Measurements from ENCODE around the gene ELAVL1.

ELAVL1 gene

GRCh38 chr19:7983995-7984837 lies 21.2 kb downstream of the ELAVL1 start:
- no peak for DNase-seq

GRCh38 chr19:7983286-7983950 lies 22.0 kb downstream of the ELAVL1 start:
- no peak for DNase-seq

- DNase-seq = no peak
Observed at GRCh38 chr19:7982651-7983099, 22.8 kb downstream of the ELAVL1 start.

- no peak for DNase-seq
Observed at GRCh38 chr19:7982103-7982502, 23.3 kb downstream of the ELAVL1 start.

DNA sequence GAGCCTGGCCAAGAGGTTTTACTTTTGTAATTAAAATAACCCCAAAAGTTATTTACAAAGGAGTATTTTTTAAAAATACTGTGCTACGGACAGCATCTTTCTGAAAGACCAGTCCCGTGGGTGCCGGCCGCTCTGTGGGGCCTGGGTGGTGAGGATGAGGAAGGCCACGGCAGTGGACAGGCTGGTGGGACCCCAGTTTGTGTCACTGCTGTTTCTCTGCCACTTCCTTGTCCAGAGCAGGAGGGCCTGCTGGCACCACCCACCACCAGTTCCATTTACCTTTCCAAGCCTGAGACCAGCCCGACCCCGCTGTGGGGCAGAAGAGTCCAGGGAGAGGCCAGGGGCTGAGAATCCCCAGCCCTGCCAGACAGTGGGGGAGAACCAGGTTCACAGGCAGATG lies 23.8 kb downstream of the ELAVL1 start:
- no peak for DNase-seq

- no peak for DNase-seq
Observed at GRCh38 chr19:7981199-7981598, 24.2 kb downstream of the ELAVL1 start.

DNA sequence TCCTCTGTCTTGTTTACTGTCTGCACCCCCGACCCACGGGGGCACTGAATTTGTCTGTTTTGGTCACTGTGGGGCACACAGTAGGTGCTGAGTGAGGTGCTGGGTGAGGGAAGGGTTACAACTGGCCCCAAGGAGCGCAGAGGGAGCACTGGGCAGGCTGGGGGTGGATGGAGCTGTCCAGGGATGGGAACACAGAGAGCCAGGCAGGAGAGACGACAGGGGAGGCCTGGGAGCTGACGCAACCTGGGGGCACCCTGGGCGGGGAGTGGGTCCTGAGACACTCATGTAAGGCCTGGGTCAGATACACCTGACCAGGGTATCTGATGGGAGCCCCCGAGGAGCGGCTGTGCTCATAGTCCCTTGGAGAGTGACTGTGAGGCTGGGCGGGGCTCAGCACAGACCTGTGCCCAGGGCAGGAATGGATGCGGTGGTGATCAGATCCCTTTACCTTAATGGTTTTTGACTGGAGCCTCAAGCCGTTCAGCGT lies 24.8 kb downstream of the ELAVL1 start:
- no peak for DNase-seq

DNA sequence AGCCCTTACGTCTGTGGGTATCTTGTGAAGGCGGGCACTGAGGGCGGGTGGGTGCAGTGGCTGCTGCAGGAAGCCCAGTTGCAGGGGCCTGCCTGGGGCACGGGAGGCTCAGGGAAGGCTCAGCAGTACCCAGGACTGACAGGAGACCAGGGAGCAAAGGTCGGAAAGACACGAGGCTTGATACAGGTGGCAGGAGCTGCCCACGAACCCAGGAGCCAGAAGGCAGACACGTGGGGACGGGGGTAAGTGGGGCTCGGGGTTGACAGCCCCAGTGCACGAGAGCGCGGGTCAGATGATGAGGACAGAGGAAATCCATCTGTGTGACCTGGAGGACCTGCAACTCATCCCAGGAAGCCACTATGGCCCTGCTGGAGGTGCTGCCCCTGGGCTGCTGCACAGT lies 25.3 kb downstream of the ELAVL1 start:
- DNase-seq = no peak

DNA sequence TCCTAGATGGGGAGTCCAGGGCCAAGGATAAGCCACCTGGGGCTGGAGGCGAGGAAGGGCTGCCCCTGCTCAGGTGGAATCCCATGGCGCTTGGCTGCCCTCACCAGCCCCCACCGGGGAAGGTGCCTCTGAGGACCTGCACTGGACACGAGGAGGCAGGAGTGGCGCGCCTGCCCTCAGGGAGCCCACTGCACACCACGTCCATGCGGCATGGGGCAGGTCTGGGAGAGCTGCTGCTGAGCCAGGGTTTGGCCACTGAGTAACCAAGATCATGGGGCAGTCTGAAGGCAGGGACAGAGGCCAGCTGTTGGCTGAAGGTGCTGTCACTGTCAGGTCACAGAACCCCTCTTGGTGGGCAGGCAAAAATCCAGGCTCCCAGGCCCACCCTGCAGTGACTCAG lies 25.9 kb downstream of the ELAVL1 start:
- DNase-seq = no peak

- DNase-seq = no peak
Observed at GRCh38 chr19:7979011-7979410, 26.4 kb downstream of the ELAVL1 start.

DNA sequence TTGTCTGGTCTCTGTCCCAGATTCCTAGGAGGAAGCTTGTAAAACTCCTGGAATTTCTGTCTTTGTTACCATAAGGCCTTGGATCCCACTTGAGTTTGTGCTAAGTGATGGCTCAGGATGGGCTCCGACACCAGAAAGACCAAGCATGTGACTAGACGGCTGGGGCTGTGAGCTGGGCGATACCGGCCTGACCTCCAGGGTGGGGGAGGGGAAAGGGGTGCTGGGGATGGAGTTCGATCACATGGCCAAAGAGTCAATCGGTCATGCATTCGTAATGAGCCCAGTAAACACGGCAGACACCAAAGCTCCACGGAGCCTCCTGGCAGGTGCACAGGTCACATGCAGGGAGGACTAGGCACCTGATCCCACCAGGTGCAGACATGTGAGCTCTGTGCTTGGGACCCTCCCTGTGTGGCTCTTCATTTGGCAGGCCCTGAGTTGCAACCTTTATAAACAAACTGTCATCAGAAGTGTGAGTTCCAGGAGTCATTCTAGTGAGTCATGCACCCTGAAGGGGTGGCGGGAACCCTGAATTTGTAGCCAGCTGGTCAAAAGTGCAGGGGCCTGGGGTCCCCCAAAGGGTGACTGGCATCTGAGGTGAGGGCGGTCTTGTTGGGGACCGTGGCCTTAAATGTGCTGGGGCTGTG lies 27.1 kb downstream of the ELAVL1 start:
- DNase-seq = no peak

DNA sequence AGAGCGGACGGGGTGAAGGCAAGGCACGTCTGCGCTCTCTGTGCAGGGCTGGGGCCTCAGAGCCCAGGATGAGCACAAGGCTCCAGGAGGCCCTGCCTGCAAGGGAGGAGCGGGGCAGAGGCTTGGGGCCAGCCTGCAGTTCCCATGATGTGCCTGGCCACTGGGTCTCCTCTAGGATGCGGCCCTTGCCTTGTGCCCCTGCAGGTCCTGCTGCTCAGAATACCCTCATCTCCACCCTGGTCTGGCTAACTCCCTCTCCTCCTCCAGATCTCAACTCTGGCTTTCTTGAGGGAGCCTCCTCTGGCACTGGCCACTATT lies 27.8 kb downstream of the ELAVL1 start:
- DNase-seq = no peak

DNA sequence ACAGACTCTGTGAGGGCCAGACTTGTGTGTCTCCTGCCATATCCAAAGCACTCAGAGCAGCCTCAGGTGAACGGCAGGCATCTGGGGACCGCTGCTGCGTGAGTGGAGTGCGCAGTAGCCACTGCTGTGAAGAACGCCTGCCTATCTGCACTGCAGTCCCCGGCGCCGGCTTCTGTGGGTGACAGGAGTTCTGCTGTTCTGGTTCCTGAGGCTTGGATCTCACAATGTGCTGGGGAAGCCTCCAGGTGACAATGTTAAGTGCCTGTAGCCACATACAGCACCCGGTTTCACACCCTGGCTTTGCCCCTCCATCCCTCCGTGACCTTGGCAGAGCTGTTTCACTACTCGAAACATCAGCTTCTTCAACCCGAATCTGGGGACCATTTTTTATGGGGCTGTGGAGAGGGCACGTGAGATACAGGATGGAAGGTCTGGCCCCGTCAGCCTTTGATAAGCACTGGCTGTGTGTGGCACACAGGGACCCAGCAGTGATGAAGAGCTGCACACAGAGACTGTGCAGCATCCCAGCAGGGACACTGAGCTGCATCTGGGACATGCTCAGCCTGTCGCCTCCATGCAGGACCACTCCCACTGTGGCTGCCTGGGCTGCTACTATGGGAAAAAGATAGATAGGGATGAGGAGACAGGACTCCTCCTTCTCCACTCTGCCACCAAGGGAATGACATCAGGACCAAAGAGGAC lies 28.3 kb downstream of the ELAVL1 start:
- DNase-seq = no peak

GRCh38 chr19:7976461-7976860 lies 29.0 kb downstream of the ELAVL1 start:
- DNase-seq = no peak

DNA sequence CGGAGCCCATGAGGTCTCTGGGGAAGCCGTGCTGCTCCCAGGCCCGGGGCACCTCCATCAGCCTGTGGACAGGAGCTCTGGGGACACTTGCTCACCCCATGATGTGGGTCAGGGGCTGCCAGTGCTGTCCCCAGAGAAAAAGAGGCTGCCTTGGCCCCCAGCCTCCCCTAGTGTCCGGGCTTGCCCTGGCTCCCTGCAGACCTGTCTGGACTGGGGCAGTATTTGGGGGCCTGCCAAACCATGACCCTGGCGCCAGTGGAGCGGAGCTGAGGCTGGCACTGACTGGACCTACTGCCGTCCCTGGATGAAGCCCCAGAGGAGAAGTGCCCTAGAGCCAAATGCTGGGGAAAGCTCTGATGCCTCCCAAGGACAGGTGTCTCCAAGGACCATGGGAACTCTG lies 30.4 kb downstream of the ELAVL1 start:
- DNase-seq = no peak

GRCh38 chr19:7973883-7974282 lies 31.6 kb downstream of the ELAVL1 start:
- no peak for DNase-seq

DNA sequence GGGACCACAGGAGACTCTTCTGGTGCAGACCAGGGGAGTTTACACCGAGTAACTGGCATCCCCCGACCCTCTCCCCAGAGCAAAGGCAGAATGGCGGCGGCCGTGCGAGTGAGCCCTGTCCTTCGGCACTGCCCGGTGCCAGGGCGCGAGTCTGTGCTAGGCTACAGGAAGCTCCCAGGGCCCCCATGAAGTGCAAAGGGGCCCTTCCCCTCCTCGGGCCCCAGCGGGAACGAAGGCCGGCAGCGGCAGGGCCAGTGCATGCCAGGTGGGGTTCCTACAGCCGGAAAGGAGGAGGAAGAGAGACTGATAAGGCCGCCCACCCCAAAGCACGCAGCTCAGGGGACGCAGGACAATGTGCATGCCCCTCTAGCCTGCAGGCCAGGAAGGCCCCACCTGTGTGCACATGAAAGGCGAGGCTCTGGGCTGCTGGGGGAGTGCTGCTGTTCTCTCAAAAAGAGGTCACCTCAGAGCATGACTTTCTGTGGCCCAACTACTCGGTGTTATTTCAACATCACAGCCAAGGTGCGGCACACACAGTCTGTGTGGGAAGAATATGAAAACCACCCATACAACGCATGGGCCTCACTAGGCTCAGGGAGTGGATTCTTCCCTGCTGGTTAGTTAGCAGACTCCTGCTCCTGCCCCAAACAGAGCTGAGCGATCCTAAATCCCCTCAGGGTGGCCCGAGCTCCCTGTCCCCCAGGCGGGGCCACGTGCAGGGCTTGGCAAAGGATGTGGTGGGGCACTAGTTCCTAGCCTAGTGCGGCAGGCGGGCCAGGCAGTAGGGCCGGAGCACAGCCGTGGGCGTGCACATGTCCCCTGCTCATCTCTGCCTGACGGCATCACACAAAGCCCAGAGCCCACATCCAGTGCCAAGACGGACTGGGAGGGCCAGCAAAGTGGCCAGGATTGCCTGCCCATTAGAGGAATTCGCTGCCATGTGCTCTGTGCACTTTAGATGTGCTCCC lies 33.6 kb downstream of the ELAVL1 start:
- DNase-seq = no peak

GRCh38 chr19:7970716-7971448 lies 34.6 kb downstream of the ELAVL1 start:
- DNase-seq = peak in 1 of 2 donors; percentile 23

GRCh38 chr19:7969555-7969939 lies 35.9 kb downstream of the ELAVL1 start:
- no peak for DNase-seq

- DNase-seq = no peak
Observed at GRCh38 chr19:7968796-7969554, 36.5 kb downstream of the ELAVL1 start.

Data from CD4-positive, alpha-beta T cell treated with Interleukin-4 for 1 hour (primary cell).